ENCODE measurements around the gene SORT1. TPM values are rescaled to one million over a fixed set of nuclear protein-coding genes. Genes with fewer than 3 reads are reported as not detected.

SORT1 gene
- total RNA-seq, 1 experiment from 2014 or later, result 9.2 TPM

GRCh38 chr1:109262231-109263055 is 135.3 kb downstream of the SORT1 start:
- DNase-seq (no peak), ATAC-seq (no peak)
- ChIA-PET POLR2A (ENCODE audit: unreplicated experiment) (no interaction called here), CTCF (interaction anchor here (0.6 kb wide), 1 partner anchor 137 kb away, joined by 6 read pairs; no protein-coding TSS in a partner anchor)
- Histone ChIP-seq H3F3A (ENCODE audit: low read length, unreplicated experiment) (no peaks in the 10 kb centered on the region), H2AFZ (ENCODE audit: low read length) (no peak overlapping the region), H3K27me3 (ENCODE audit: low read length) (no peaks in the 10 kb centered on the region), H4K20me1 (ENCODE audit: low read length) (no peaks in the 10 kb centered on the region), H3K36me3 (ENCODE audit: low read depth, low read length) (no peaks in the 10 kb centered on the region), H3K79me2 (ENCODE audit: low read length) (no peaks in the 10 kb centered on the region), H3K4me3 (ENCODE audit: low read length) (no peak overlapping the region), H3K4me2 (ENCODE audit: low read length) (no peak overlapping the region), H3K9me2 (replicated peaks; ENCODE audit: low read length) (no peaks in the 10 kb centered on the region), H3K4me1 (ENCODE audit: insufficient read depth, low read length) (peaks cover 13% of the 10 kb centered on the region), H3K9ac (ENCODE audit: low read length) (no peak overlapping the region), H3K27ac (ENCODE audit: low read length) (no peak overlapping the region), H3K9me3 (ENCODE audit: low read length) (no peaks in the 10 kb centered on the region)
- intact Hi-C loops (cut with micrococcal nuclease), result loop anchor here (1.0 kb wide), 3 partner anchors 12 to 173 kb away; no protein-coding TSS in a partner anchor
- no TSS peak for BruUV-seq (replicated peaks)
- TF ChIP-seq CTCF (conservative IDR thresholded peaks at IDR 0.05; ENCODE audit: low read depth, low read length), result no peak
- no peak for TF ChIP-seq EZH2 (IDR thresholded peaks at IDR 0.05; ENCODE audit: low read length, unreplicated experiment)
- TF ChIP-seq EZH2phosphoT487 (IDR thresholded peaks at IDR 0.05; ENCODE audit: borderline replicate concordance, low read length), result no peak

- CTCF ChIA-PET, result no interaction called here
- Histone ChIP-seq H3K27ac (ENCODE audit: low read length) (no peak overlapping the region), H3K4me2 (ENCODE audit: low read length) (no peak overlapping the region), H3K27me3 (ENCODE audit: low read length) (no peaks in the 10 kb centered on the region), H3F3A (ENCODE audit: low read length, unreplicated experiment) (no peaks in the 10 kb centered on the region), H3K9me2 (replicated peaks; ENCODE audit: low read length) (no peaks in the 10 kb centered on the region), H3K79me2 (ENCODE audit: low read length) (no peaks in the 10 kb centered on the region), H3K36me3 (ENCODE audit: low read depth, low read length) (no peaks in the 10 kb centered on the region), H3K4me1 (ENCODE audit: insufficient read depth, low read length) (peaks cover 12% of the 10 kb centered on the region), H3K9me3 (ENCODE audit: low read length) (no peaks in the 10 kb centered on the region), H4K20me1 (ENCODE audit: low read length) (no peaks in the 10 kb centered on the region), H2AFZ (ENCODE audit: low read length) (no peak overlapping the region), H3K4me3 (ENCODE audit: low read length) (no peak overlapping the region), H3K9ac (ENCODE audit: low read length) (no peak overlapping the region)
- BruUV-seq (replicated peaks), result no TSS peak
- DNase-seq (no peak), ATAC-seq (no peak)
- intact Hi-C loops (cut with micrococcal nuclease), result no loop called here
- TF ChIP-seq CTCF (conservative IDR thresholded peaks at IDR 0.05; ENCODE audit: low read depth, low read length) (no peak), EZH2 (IDR thresholded peaks at IDR 0.05; ENCODE audit: low read length, unreplicated experiment) (no peak), EZH2phosphoT487 (IDR thresholded peaks at IDR 0.05; ENCODE audit: borderline replicate concordance, low read length) (no peak)
- POLR2A ChIA-PET (ENCODE audit: unreplicated experiment), result no interaction called here
These were observed 136.1 kb downstream of the SORT1 start for GRCh38 chr1:109261578-109261977.

GRCh38 chr1:109261006-109261405 is 136.7 kb downstream of the SORT1 start:
- no peak overlapping the region for H3K4me2 ChIP-seq (ENCODE audit: low read length)
- ATAC-seq (no peak), DNase-seq (no peak)
- no peaks in the 10 kb centered on the region for H3K9me2 ChIP-seq (replicated peaks; ENCODE audit: low read length)
- no peaks in the 10 kb centered on the region for H3K79me2 ChIP-seq (ENCODE audit: low read length)
- POLR2A ChIA-PET (ENCODE audit: unreplicated experiment), result no interaction called here
- no TSS peak for BruUV-seq (replicated peaks)
- H2AFZ ChIP-seq (ENCODE audit: low read length), result no peak overlapping the region
- peaks cover 12% of the 10 kb centered on the region for H3K4me1 ChIP-seq (ENCODE audit: insufficient read depth, low read length)
- H3K27me3 ChIP-seq (ENCODE audit: low read length), result no peaks in the 10 kb centered on the region
- intact Hi-C loops (cut with micrococcal nuclease), result no loop called here
- no peaks in the 10 kb centered on the region for H4K20me1 ChIP-seq (ENCODE audit: low read length)
- TF ChIP-seq CTCF (conservative IDR thresholded peaks at IDR 0.05; ENCODE audit: low read depth, low read length), result no peak
- TF ChIP-seq EZH2phosphoT487 (IDR thresholded peaks at IDR 0.05; ENCODE audit: borderline replicate concordance, low read length), result no peak
- TF ChIP-seq EZH2 (IDR thresholded peaks at IDR 0.05; ENCODE audit: low read length, unreplicated experiment), result no peak
- CTCF ChIA-PET, result no interaction called here
- H3K36me3 ChIP-seq (ENCODE audit: low read depth, low read length), result no peaks in the 10 kb centered on the region
- no peak overlapping the region for H3K9ac ChIP-seq (ENCODE audit: low read length)
- H3K27ac ChIP-seq (ENCODE audit: low read length), result no peak overlapping the region
- H3F3A ChIP-seq (ENCODE audit: low read length, unreplicated experiment), result no peaks in the 10 kb centered on the region
- no peaks in the 10 kb centered on the region for H3K9me3 ChIP-seq (ENCODE audit: low read length)
- no peak overlapping the region for H3K4me3 ChIP-seq (ENCODE audit: low read length)
